Parathyroid adenoma (tissue), 2 donors: ENCODE results near the gene METTL5.
"Not testable (repeated sequence)": the region's sequence is repeated elsewhere in the genome, so short reads cannot be mapped to it uniquely, and the experiment has no call there.

ENCODE experiments used
- H2AFZ ChIP-seq: fragments of 300-600 bp; sonication (generic); one replicate; pipeline ENCODE4 v1.7.0; 2017; ENCODE audit warnings: antibody characterized with exemption, mild to moderate bottlenecking
- H3K27ac ChIP-seq: fragments of 300-600 bp; sonication (generic); one replicate; pipeline ENCODE4 v1.7.0; 2017
- H3K27me3 ChIP-seq: fragments of 300-600 bp; sonication (generic); one replicate; pipeline ENCODE4 v1.7.0; 2017; ENCODE audit warnings: low read length; ENCODE audit not compliant: control insufficient read depth, insufficient read depth
- H3K36me3 ChIP-seq: fragments of 300-600 bp; sonication (generic); one replicate; pipeline ENCODE4 v1.7.0; 2017; ENCODE audit warnings: low read length; ENCODE audit not compliant: control insufficient read depth, insufficient read depth
- H3K4me1 ChIP-seq: fragments of 300-600 bp; sonication (generic); one replicate; pipeline ENCODE4 v1.7.0; 2017; ENCODE audit warnings: control low read depth
- H3K4me2 ChIP-seq: fragments of 300-600 bp; sonication (generic); one replicate; pipeline ENCODE4 v1.7.0; 2017; ENCODE audit warnings: low read length
- H3K4me3 ChIP-seq: fragments of 300-600 bp; sonication (generic); one replicate; pipeline ENCODE4 v1.7.0; 2017; ENCODE audit warnings: low read depth, low read length
- H3K79me2 ChIP-seq: fragments of 300-600 bp; sonication (generic); one replicate; pipeline ENCODE4 v1.7.0; 2017; ENCODE audit warnings: control low read depth
- H3K9ac ChIP-seq: fragments of 300-600 bp; sonication (generic); one replicate; pipeline ENCODE4 v1.7.0; 2017; ENCODE audit warnings: mild to moderate bottlenecking
- H3K9me3 ChIP-seq: fragments of 300-600 bp; sonication (generic); one replicate; pipeline ENCODE4 v1.7.0; 2017; ENCODE audit warnings: low read length; ENCODE audit not compliant: control insufficient read depth
- CTCF ChIP-seq: fragments of 300-600 bp; sonication (generic); IDR thresholded peaks from one replicate; pipeline ENCODE4 v1.7.0; 2017; ENCODE audit warnings: antibody characterized with exemption, mild to moderate bottlenecking
- donor health status: primary hyperparathyroidism.

The METTL5 gene

GRCh38 chr2:169865492-169865891 lies 40.8 kb upstream of the METTL5 start:
- H3K9me3 ChIP-seq: no peaks in the 10 kb centered on the region
- no peak overlapping the region for H2AFZ ChIP-seq
- no peaks in the 10 kb centered on the region for H3K36me3 ChIP-seq
- H3K9ac ChIP-seq: no peak overlapping the region
- TF ChIP-seq CTCF: no peak
- no peaks in the 10 kb centered on the region for H3K27me3 ChIP-seq
- peaks cover 4% of the 10 kb centered on the region for H3K4me1 ChIP-seq
- H3K79me2 ChIP-seq: peaks cover 54% of the 10 kb centered on the region
- H3K4me3 ChIP-seq: no peak overlapping the region
- H3K4me2 ChIP-seq: no peak overlapping the region
- H3K27ac ChIP-seq: no peak overlapping the region

DNA sequence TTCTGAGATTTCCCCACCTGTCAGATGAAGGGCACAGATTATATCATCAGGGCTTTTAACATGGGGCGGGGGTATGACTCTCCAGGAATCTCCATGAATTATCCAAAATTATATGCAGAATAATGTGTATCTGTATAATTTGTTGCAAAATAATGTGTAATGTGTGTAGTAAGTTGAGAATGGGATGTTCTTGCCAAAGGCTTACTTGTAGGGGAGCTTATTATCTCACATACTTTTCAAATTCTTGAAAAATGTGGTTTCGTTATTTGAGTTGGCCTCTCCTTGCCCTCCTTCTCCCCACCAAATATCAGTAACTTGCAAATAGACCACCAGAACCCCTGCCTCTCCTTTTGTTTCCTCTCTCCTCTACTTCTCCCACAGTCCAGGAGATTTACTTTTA lies 38.1 kb upstream of the METTL5 start:
- no peaks in the 10 kb centered on the region for H3K9me3 ChIP-seq
- H2AFZ ChIP-seq: no peak overlapping the region
- H3K79me2 ChIP-seq: peaks cover 64% of the 10 kb centered on the region
- TF ChIP-seq CTCF: no peak
- H3K4me1 ChIP-seq: peaks cover 4% of the 10 kb centered on the region
- no peak overlapping the region for H3K9ac ChIP-seq
- no peak overlapping the region for H3K4me3 ChIP-seq
- no peak overlapping the region for H3K4me2 ChIP-seq
- no peak overlapping the region for H3K27ac ChIP-seq
- no peaks in the 10 kb centered on the region for H3K27me3 ChIP-seq
- H3K36me3 ChIP-seq: no peaks in the 10 kb centered on the region

- Histone ChIP-seq H3K27me3 (no peaks in the 10 kb centered on the region), H3K9ac (no peak overlapping the region), H3K36me3 (no peaks in the 10 kb centered on the region), H3K27ac (no peak overlapping the region), H3K4me2 (no peak overlapping the region), H3K9me3 (no peaks in the 10 kb centered on the region), H2AFZ (no peak overlapping the region), H3K79me2 (peaks cover 58% of the 10 kb centered on the region), H3K4me1 (peaks cover 4% of the 10 kb centered on the region), H3K4me3 (no peak overlapping the region)
- TF ChIP-seq CTCF: no peak
Observed at GRCh38 chr2:169860149-169860548, 35.4 kb upstream of the METTL5 start.

DNA sequence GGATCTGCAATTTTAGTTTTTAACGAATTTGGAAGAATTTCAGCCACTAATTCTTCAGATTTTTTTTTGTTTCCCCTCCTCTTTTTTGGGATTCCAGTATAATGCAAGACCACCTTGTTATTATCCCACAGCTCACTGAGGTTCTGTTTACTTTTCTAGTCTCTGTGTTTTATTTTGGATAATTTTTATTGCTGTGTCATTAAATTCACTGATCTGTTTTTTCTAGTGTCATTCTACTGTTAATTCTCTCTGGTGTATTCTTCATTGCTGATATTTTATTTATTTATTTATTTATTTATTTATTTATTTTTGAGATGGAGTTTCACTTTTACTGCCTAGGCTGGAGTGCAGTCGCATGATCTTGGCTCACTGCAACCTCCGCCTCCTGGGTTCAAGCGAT lies 34.7 kb upstream of the METTL5 start:
- TF ChIP-seq CTCF: no peak
- no peak overlapping the region for H3K9ac ChIP-seq
- H3K9me3 ChIP-seq: no peaks in the 10 kb centered on the region
- no peak overlapping the region for H3K27ac ChIP-seq
- peaks cover 4% of the 10 kb centered on the region for H3K4me1 ChIP-seq
- no peaks in the 10 kb centered on the region for H3K36me3 ChIP-seq
- H3K4me2 ChIP-seq: no peak overlapping the region
- H3K79me2 ChIP-seq: peaks cover 56% of the 10 kb centered on the region
- no peak overlapping the region for H3K4me3 ChIP-seq
- H2AFZ ChIP-seq: no peak overlapping the region
- H3K27me3 ChIP-seq: no peaks in the 10 kb centered on the region

GRCh38 chr2:169855281-169856258 lies 30.9 kb upstream of the METTL5 start:
- H3K9me3 ChIP-seq, H3K9ac ChIP-seq, H2AFZ ChIP-seq, H3K36me3 ChIP-seq, H3K4me1 ChIP-seq, H3K27me3 ChIP-seq, H3K4me3 ChIP-seq, H3K4me2 ChIP-seq, H3K27ac ChIP-seq: not testable (repeated sequence)
- H3K79me2 ChIP-seq: peaks cover 34% of the 10 kb centered on the region
